HG03565 (cell line): Measurements from ENCODE around the gene LIN54.
"Not testable (repeated sequence)": the region's sequence is repeated elsewhere in the genome, so short reads cannot be mapped to it uniquely, and the experiment has no call there.

ENCODE experiments used
- ATAC-seq: cut with Tn5 transposase; IDR thresholded peaks from one replicate; pipeline ENCODE4 v1.9.1; 2021; ENCODE audit warnings: mild to moderate bottlenecking, moderate library complexity; ENCODE audit not compliant: unreplicated experiment

LIN54 gene

GRCh38 chr4:83012687-83013419, 2.2 kb upstream of the LIN54 start:
- ATAC-seq, result peak; percentile 81

- ATAC-seq, result peak; percentile 2
Measured at GRCh38 chr4:83012200-83012686, 1.6 kb upstream of the LIN54 start.

- ATAC-seq, result no peak
Measured at GRCh38 chr4:83011689-83012199, 1.1 kb upstream of the LIN54 start.

- no peak for ATAC-seq
Measured at GRCh38 chr4:83010111-83010521, 507 bp downstream of the LIN54 start.

GRCh38 chr4:83009529-83009928, 1.1 kb downstream of the LIN54 start:
- no peak for ATAC-seq

GRCh38 chr4:83003044-83003791, 7.4 kb downstream of the LIN54 start:
- ATAC-seq, result not testable (repeated sequence)

GRCh38 chr4:83002329-83002728, 8.3 kb downstream of the LIN54 start:
- ATAC-seq, result no peak

GRCh38 chr4:82998898-82999297, 11.7 kb downstream of the LIN54 start:
- ATAC-seq, result no peak

GRCh38 chr4:82994834-82995233, 15.8 kb downstream of the LIN54 start:
- ATAC-seq, result no peak

GRCh38 chr4:82989575-82990429, 20.8 kb downstream of the LIN54 start:
- ATAC-seq, result peak; percentile 86

- ATAC-seq, result no peak
Measured at GRCh38 chr4:82988323-82988832, 22.2 kb downstream of the LIN54 start.

GRCh38 chr4:82987519-82987918, 23.1 kb downstream of the LIN54 start:
- ATAC-seq, result not testable (repeated sequence)

GRCh38 chr4:82984459-82984858, 26.2 kb downstream of the LIN54 start:
- no peak for ATAC-seq

GRCh38 chr4:82983444-82983843, 27.2 kb downstream of the LIN54 start:
- ATAC-seq, result no peak

- ATAC-seq, result no peak
Measured at GRCh38 chr4:82981138-82981537, 29.5 kb downstream of the LIN54 start.

GRCh38 chr4:82975792-82976191, 34.8 kb downstream of the LIN54 start:
- ATAC-seq, result no peak

- ATAC-seq, result no peak
Measured at GRCh38 chr4:82969414-82969813, 41.2 kb downstream of the LIN54 start.

- peak; percentile 60 for ATAC-seq
Measured at GRCh38 chr4:82968972-82969371, 41.7 kb downstream of the LIN54 start.

- ATAC-seq, result no peak
Measured at GRCh38 chr4:82965763-82966162, 44.9 kb downstream of the LIN54 start.

- ATAC-seq, result no peak
Measured at GRCh38 chr4:82957045-82957444, 53.6 kb downstream of the LIN54 start.

- no peak for ATAC-seq
Measured at GRCh38 chr4:82954212-82954611, 56.4 kb downstream of the LIN54 start.
